SH-SY5Y (cell line): ENCODE results near the gene ZSCAN20.

Experiments
- GATA2 ChIP-seq: IDR thresholded peaks from 2 replicates; pipeline ENCODE4 v1.6.1; 2011; ENCODE audit warnings: mild to moderate bottlenecking, low read depth, low read length
- GATA3 ChIP-seq: IDR thresholded peaks from 2 replicates; pipeline ENCODE4 v1.6.1; 2011; ENCODE audit warnings: low read depth, mild to moderate bottlenecking, low read length, moderate library complexity

- TF ChIP-seq GATA3 (no peak), GATA2 (no peak)
These were observed 37.2 kb upstream of the ZSCAN20 start for GRCh38 chr1:33435096-33435820.
